GM08714 (cell line): ENCODE results near the gene FNBP1L.

Source experiments
- H3K4me3 ChIP-seq: fragments of 200-500 bp; sonication (Bioruptor generic); 2 replicates; pipeline ENCODE4 v1.5.1; 2014; ENCODE audit warnings: mild to moderate bottlenecking, low read length, inconsistent platforms
- ZNF274 ChIP-seq: IDR thresholded peaks from 2 replicates; pipeline ENCODE4 v1.6.1; 2012; ENCODE audit warnings: mild to moderate bottlenecking, low read depth, low read length

The FNBP1L gene

DNA sequence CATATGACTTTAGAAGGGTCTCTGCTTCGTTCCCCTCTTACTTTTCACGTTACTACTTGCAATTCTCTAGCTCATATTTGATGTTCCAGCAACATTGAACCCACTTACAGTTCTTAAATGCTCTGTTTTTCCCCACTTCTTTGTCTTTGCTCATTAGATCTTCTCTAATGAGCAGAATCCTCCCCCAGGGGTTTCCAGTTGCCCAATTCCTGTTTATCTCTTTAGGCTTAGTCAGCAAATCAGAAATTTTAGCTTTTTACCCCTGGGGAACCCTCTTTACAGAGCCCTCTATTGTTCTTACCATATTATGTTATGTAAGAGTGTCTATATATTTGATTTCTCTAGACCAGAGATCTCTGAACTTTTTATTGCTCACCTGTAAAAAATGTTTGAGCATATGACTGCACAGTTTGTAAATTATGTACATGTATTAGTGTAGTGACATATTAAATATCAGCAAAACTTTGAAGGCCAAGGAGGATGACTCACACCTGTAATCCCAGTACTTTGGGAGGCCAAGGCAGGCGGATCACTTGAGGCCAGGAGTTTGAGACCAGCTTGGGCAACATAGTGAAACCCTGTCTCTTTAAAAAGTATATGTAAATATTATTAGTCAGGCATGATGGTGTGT, 71.4 kb downstream of the FNBP1L start:
- no peak overlapping the region for H3K4me3 ChIP-seq
- no peak for TF ChIP-seq ZNF274

DNA sequence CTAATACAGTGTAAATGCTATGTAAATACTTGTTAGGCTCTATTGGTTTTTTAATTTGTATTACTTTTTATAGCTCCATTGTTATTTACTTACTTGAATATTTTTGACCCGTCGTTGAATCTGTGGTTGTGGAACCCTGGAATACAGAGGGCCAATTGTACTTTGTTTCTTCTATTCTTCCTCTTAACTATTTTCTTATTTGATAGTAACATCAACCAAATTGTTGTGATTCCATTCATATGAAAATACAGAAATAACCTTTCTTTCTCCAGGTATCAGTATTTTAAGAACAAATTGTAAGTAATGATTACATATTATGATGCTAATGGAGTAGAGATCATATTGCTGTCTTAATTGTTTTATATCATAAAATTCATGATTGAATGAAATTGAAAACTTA, 73.7 kb downstream of the FNBP1L start:
- no peak for TF ChIP-seq ZNF274
- no peak overlapping the region for H3K4me3 ChIP-seq

DNA sequence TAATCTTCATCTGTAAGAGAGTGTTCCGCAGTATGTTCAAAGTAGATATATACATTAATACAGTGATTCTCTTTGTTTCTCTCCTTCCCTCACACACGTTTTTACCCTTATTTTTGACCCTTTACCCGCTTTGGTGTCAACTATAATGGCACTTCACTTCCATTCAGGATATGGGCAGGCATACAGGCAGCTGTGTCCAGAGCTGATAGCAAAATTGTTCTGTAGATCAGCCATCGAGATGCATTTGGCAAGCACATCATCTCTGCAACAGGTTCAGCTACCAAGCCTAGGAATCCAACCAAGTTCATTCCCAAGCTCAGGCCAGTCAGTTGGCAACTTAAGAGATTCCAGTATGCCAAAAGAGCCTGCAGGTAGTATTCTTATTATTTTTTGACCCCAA, 74.8 kb downstream of the FNBP1L start:
- no peak for TF ChIP-seq ZNF274
- H3K4me3 ChIP-seq, result no peak overlapping the region

DNA sequence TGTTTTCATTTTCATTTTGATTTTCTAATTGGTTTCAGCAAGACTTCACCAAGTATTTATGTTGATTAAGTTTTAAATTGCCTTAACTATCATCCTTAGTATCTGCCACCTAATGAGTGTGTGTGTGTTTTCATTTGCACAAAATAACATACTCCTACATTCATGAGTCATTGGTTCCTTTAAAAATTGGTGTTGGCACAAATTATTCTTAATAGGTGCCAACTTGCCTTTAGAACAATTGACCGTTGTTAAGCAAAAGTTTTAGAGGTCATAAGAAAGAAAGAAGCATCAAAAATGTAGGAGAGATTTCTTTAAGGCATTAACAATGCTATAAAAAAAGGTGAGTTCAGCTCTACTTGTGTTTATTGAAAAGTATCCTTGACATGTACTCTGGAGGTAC, 77.5 kb downstream of the FNBP1L start:
- no peak for TF ChIP-seq ZNF274
- H3K4me3 ChIP-seq, result no peak overlapping the region

DNA sequence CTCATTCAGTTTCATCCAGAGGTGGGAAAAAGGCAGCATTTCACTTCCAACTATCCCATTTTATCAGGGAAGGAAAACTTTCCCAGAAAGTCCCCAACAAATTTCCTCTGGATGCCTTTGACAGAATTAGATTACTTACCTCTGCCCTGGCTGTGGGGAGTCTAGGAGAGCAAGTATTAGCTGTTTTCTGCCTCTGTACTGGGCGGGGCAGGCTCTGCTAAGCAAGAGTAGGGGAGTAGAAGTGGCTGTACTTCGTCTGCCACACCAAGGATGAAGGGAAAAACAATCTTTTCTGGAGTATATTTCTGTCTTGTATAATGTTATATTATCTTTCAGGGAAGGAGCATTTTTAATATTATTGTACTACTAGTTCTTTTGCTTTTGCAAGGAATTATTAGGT, 78.5 kb downstream of the FNBP1L start:
- no peak for TF ChIP-seq ZNF274

DNA sequence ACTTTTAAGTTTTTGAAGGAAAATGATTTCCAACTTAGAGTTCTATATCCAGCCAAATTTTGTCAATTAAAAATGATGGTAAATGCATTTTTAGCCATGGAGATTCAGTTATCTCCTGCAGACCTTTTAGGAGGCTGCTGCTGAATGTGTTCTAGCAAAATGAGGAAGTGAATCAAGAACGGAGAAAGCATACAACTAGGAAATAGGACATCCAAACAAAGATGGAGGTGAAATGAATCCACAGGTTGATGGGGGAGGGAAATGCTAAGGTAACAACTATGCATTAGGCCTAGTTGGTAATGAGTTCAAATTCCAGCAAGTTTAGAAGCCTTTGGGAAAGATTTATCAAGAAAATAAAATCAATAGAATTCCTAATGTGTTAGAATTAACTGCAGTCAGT, 80.5 kb downstream of the FNBP1L start:
- no peak for TF ChIP-seq ZNF274
- H3K4me3 ChIP-seq, result no peak overlapping the region

More for the DNA sequence above, 78.5 kb downstream of the FNBP1L start:
- H3K4me3 ChIP-seq, result no peak overlapping the region

DNA sequence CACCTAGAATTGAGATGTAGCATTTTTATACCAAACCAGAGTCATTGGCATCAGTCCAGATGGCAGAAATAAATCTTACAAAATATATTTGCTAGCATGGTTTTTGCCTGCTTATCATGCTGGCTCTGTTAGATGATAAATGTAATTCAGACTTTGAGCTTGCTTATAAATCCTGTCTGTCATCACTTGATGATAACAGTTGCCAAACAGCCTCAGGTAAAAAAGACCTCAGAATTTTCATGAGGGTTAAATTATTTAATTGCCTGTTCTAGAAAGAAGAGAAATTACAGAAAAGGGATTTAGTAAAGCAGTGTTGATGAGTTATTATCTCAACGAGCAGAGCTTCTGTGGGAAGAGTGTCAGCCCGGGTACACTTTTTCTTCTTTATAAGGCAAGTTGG, 83.3 kb downstream of the FNBP1L start:
- no peak for TF ChIP-seq ZNF274
- H3K4me3 ChIP-seq, result no peak overlapping the region

DNA sequence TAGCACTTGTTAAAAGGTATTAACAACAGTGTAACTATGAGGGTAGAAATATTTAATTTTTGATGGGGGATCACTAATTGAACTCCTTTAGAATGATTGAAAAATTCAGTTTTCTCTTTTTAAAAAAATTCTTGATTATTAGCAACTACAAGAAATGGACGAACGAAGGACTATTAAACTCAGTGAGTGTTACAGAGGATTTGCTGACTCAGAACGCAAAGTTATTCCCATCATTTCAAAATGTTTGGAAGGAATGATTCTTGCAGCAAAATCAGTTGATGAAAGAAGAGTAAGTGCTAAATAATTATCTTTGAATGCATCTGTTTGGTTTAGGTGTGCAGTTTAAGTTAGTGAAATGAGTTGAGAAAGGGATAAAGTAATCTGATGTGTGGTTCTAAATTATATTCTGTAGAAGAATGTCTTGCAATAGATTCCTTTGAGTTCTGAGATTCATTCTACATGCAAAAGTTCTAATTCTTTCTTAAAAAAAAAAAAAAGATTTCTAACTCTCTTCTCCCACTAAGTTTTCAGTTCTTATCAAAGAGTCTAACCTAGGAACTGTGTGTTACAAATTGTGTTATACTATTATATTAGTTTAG, 85.0 kb downstream of the FNBP1L start:
- TF ChIP-seq ZNF274, result no peak
- no peak overlapping the region for H3K4me3 ChIP-seq

DNA sequence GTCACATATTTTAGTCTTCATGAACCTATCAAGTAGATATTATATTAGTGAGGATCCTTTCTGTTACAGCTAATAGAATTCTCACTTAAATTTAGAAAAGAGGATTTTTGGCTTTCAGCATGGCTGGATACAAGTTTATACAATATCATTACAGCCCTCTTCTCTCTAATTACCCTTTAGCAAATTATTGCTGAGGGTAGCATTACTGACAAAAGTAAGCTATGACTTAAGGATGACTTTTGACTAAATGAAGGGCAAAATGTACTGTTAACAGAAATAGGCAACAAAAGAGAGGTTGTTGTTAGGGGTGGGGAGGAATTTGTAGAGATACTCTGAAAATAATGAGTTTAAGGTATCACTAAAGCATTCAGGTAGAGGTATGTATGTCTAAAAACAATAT, 85.8 kb downstream of the FNBP1L start:
- no peak overlapping the region for H3K4me3 ChIP-seq
- TF ChIP-seq ZNF274, result no peak

DNA sequence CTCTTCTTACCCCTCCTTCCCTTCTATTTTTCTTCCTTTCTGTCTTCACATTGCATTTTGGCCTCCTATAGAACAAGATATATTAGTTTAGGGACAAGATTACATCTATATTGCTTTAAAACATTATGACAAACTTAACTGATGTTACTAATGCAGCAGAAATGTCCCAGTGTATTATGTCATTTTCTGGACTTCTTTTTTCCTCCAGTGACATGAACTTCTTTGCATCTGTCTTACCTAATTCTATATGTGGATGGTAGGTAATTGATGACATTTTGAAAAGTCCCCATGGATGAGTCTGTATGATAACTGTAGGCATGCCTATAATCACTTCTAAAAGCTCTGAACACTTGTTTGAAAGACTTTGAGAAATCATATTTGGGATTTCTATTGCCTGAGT, 89.5 kb downstream of the FNBP1L start:
- no peak for TF ChIP-seq ZNF274
- H3K4me3 ChIP-seq, result no peak overlapping the region

DNA sequence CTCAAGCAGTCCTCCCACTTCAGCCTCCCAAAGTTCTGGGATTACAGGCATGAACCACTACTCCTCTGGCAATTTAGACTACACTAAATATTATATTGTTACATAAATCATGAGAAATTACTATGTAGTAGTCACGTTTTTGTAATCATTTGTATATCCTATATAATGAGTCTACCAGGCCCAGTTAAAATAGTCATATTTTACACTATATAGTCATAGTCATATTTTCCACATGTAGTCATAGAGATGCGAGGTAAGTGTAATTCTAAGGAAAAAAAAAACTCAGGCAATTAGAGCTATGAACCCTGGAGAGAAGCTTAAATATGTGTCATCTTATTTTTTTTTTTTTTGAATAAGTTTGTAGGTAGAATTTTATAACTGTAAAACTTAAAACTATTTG, 90.0 kb downstream of the FNBP1L start:
- TF ChIP-seq ZNF274, result no peak
- no peak overlapping the region for H3K4me3 ChIP-seq

DNA sequence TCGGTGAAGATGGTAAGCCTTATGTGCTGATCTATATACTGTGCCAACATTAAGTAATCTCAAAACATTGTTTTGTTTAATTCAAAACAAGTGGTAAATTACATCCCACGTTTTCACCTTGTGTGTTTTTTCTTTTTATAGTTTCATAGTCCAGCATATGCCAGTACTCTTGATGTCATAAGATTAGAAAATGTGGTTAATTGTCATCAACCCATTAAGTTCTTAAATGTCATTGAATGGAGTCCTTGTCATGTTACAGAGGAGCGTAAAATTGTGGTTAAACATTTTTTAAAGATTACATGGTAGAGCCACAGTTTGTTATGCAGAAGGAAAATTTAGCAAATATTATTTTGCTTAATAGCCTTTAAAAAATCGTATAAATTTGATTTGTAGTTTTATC, 93.1 kb downstream of the FNBP1L start:
- no peak overlapping the region for H3K4me3 ChIP-seq
- TF ChIP-seq ZNF274, result no peak

DNA sequence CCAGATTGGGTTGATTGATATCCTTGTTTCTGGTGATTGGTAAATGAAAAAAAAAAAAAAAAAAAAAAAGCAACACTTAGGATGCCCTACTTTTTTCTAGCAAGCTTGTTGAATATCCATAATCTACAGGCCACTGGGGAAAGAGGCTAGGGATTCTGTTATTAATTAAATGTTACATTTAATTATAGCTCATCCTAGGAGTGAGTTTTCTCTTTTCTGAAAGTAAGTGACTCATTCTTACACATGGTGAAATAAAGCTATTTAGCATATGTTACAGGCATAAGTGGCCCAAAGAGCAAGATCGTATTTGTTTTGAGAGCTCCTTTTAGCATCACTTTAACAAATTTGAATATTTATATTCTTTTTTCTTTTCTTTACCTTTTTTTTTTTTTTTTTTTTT, 94.5 kb downstream of the FNBP1L start:
- TF ChIP-seq ZNF274, result no peak
- no peak overlapping the region for H3K4me3 ChIP-seq

DNA sequence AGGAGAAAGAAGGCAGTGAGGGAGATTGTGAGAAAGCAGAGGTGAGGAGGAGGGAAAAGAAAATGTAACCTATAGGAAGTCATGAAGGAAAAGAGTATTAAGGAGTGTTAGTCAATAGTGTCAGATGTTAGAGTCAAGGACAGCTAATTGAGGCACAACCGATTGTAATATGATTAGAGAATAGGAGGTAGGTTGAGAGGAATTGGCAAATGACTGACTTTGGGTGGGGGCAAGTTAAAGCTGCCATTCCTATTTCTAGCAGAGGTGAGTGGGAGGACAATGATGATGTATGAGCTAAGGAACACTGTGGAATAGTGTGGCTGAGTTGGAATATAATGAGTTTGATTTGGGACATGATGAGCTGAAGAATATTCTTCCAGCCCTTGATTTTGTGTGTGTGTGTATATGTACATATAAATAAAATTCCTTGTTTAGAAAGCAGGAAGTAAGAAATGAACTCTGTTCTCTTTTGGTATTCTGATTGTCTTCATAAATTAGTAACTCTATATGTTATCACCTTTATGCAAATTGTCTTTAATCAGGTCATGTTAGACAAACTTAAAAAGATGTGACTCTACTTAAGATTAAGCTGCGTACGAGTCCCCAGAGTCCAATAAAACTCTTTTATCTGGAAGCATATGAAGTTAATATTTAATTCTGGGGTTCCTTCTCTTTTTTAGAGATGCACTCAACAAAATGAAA, 98.4 kb downstream of the FNBP1L start:
- TF ChIP-seq ZNF274, result no peak
- no peak overlapping the region for H3K4me3 ChIP-seq

DNA sequence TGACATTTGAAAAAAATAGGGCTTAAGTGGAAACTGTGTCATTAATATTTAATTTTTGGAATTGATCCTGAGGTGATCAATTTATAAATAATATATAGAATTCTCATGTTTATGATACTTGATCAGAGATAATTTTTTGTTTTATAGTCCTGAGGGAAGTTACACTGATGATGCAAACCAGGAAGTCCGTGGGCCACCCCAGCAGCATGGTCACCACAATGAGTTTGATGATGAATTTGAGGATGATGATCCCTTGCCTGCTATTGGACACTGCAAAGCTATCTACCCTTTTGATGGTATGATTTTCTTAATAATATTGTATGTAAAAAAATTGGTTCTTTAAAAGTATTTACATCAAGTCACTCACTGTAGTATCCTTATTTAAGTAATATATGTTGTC, 101.2 kb downstream of the FNBP1L start:
- no peak overlapping the region for H3K4me3 ChIP-seq
- no peak for TF ChIP-seq ZNF274
